ENCODE measurements around the gene ALDH4A1.

DNA sequence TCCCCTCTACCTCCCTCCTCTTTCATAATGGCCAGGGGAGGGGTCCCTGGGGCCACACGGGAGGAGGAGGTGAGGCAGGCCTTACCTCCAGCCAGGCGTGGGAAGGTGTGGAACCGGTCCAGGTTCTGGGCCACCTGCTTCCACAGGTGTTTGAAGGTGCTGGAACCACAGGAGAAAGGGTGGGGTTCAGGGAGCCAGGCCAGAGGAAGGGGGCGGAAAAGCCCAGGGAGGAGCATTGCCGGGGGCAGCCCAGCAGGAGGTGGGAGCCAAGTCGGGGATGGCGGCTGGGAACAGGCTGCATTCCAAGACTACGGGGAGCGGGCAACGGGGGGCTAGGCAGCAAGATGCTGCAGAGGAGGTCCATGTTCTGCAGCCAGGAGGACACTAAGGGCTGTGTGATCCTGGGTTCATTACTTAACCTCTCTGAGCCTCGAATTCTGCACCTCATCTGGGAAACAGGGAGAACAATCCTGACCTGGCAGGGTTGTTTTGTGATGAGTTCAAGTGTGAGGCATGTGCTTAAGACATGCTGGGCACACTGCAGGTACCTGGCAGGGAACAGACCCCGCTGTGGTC lies 23.1 kb downstream of the ALDH4A1 start:
- TF ChIP-seq, protein P1, sequence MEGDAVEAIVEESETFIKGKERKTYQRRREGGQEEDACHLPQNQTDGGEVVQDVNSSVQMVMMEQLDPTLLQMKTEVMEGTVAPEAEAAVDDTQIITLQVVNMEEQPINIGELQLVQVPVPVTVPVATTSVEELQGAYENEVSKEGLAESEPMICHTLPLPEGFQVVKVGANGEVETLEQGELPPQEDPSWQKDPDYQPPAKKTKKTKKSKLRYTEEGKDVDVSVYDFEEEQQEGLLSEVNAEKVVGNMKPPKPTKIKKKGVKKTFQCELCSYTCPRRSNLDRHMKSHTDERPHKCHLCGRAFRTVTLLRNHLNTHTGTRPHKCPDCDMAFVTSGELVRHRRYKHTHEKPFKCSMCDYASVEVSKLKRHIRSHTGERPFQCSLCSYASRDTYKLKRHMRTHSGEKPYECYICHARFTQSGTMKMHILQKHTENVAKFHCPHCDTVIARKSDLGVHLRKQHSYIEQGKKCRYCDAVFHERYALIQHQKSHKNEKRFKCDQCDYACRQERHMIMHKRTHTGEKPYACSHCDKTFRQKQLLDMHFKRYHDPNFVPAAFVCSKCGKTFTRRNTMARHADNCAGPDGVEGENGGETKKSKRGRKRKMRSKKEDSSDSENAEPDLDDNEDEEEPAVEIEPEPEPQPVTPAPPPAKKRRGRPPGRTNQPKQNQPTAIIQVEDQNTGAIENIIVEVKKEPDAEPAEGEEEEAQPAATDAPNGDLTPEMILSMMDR (IDR thresholded peaks at IDR 0.05): no peak
- TF ChIP-seq POLR2A (IDR thresholded peaks at IDR 0.05) (no peak), EP300 (IDR thresholded peaks at IDR 0.05) (no peak), POLR2AphosphoS5 (IDR thresholded peaks at IDR 0.05) (no peak)

Data from gastroesophageal sphincter (tissue), 3 donors.